HUES48 (cell line): ENCODE results near the gene C1QA.

ENCODE experiments used
- H3K27ac ChIP-seq: one replicate; pipeline ENCODE4 v1.7.0; 2013; ENCODE audit warnings: low read depth, low read length, inconsistent platforms
- H3K27me3 ChIP-seq: 2 replicates; pipeline ENCODE4 v1.6.1; 2013; ENCODE audit warnings: mild to moderate bottlenecking, low read length; ENCODE audit not compliant: control insufficient read depth, insufficient read depth
- H3K36me3 ChIP-seq: 2 replicates; pipeline ENCODE4 v1.6.1; 2013; ENCODE audit warnings: low read length; ENCODE audit not compliant: control insufficient read depth, insufficient read depth
- H3K4me1 ChIP-seq: 2 replicates; pipeline ENCODE4 v1.6.1; 2013; ENCODE audit warnings: mild to moderate bottlenecking, low read length; ENCODE audit not compliant: control insufficient read depth, insufficient read depth
- H3K4me3 ChIP-seq: 2 replicates; pipeline ENCODE4 v1.5.1; 2013; ENCODE audit warnings: mild to moderate bottlenecking, low read depth, low read length
- H3K9ac ChIP-seq: 2 replicates; pipeline ENCODE4 v1.6.1; 2013; ENCODE audit warnings: mild to moderate bottlenecking, low read depth, low read length, moderate library complexity
- H3K9me3 ChIP-seq: 2 replicates; pipeline ENCODE4 v1.6.1; 2013; ENCODE audit warnings: low read length; ENCODE audit not compliant: control insufficient read depth, insufficient read depth

Gene C1QA

DNA sequence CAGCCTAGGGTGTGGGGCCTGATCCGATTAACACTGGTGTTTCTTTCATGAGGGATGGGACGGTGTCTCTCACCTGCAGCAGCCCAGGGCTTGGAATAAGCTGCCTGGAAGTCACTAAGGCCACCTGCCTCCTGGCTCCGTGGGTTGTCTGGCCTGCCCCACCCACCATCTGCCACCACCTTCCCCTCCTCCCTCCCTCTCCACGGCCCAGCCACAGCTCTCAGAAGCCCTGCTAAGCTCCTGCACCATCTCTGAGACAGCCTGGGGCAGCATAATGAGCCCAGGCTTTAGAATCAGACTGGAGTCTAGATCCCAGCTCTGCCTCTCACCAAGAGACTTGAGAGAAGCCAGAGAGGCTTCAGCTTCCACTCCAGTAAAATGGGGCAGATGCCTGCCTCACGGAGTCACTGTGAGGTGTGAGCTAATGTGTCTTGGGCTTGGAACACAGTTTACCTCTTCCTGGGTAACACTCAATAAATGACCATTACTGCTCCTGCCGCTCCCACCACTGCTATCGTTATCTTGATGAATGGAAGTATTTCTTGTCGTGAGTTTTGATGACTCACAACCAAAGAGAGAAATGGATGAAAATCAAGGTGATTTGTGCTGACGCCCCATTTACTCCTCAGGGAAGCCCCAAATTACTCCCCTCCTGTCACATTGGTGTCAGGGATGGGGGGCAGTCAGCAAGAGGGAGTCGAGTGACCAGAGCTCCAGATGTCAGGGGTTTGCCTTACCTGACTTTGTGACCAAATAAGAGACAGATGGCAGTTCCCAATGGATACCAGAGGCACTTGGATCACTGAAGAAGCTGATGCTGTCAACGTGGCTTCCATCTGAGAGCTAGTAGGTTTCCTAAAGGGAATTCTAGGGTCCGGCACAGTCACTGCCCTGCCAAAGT is 23.5 kb upstream of the C1QA start:
- Histone ChIP-seq H3K36me3 (no peaks in the 10 kb centered on the region), H3K4me1 (peaks cover 5% of the 10 kb centered on the region; the same call in 1 of the 2 replicates), H3K27ac (no peak overlapping the region), H3K9ac (no peak overlapping the region), H3K9me3 (no peaks in the 10 kb centered on the region), H3K4me3 (no peak overlapping the region), H3K27me3 (no peaks in the 10 kb centered on the region)

GRCh38 chr1:22613572-22613918 is 22.9 kb upstream of the C1QA start:
- Histone ChIP-seq H3K9ac (no peak overlapping the region), H3K4me1 (peaks cover 3% of the 10 kb centered on the region; the same call in 1 of the 2 replicates), H3K4me3 (no peak overlapping the region), H3K36me3 (no peaks in the 10 kb centered on the region), H3K9me3 (no peaks in the 10 kb centered on the region), H3K27ac (no peak overlapping the region), H3K27me3 (no peaks in the 10 kb centered on the region)

- Histone ChIP-seq H3K9ac (no peak overlapping the region), H3K4me3 (no peak overlapping the region), H3K9me3 (no peaks in the 10 kb centered on the region), H3K4me1 (peaks cover 3% of the 10 kb centered on the region; the same call in 1 of the 2 replicates), H3K27ac (no peak overlapping the region), H3K27me3 (no peaks in the 10 kb centered on the region), H3K36me3 (no peaks in the 10 kb centered on the region)
These were observed 22.5 kb upstream of the C1QA start for GRCh38 chr1:22613951-22614350.

GRCh38 chr1:22615886-22616285 is 20.5 kb upstream of the C1QA start:
- no peak overlapping the region for H3K9ac ChIP-seq
- no peaks in the 10 kb centered on the region; the same call in 1 of the 2 replicates for H3K4me1 ChIP-seq
- H3K27ac ChIP-seq = no peak overlapping the region
- no peaks in the 10 kb centered on the region for H3K27me3 ChIP-seq
- no peaks in the 10 kb centered on the region for H3K36me3 ChIP-seq
- no peaks in the 10 kb centered on the region for H3K9me3 ChIP-seq
- no peak overlapping the region for H3K4me3 ChIP-seq

- Histone ChIP-seq H3K36me3 (no peaks in the 10 kb centered on the region), H3K4me3 (no peak overlapping the region), H3K27ac (no peak overlapping the region), H3K9me3 (no peaks in the 10 kb centered on the region), H3K27me3 (no peaks in the 10 kb centered on the region), H3K9ac (no peak overlapping the region), H3K4me1 (no peaks in the 10 kb centered on the region; the same call in 1 of the 2 replicates)
These were observed 19.9 kb upstream of the C1QA start for GRCh38 chr1:22616571-22616970.

- Histone ChIP-seq H3K9me3 (no peaks in the 10 kb centered on the region), H3K27me3 (no peaks in the 10 kb centered on the region), H3K9ac (no peak overlapping the region), H3K4me1 (no peaks in the 10 kb centered on the region; the same call in 1 of the 2 replicates), H3K4me3 (no peak overlapping the region), H3K36me3 (no peaks in the 10 kb centered on the region), H3K27ac (no peak overlapping the region)
These were observed 18.4 kb upstream of the C1QA start for GRCh38 chr1:22618056-22618455.

GRCh38 chr1:22619252-22619651 is 17.2 kb upstream of the C1QA start:
- no peaks in the 10 kb centered on the region; the same call in 1 of the 2 replicates for H3K4me1 ChIP-seq
- no peak overlapping the region for H3K9ac ChIP-seq

GRCh38 chr1:22619798-22620197 is 16.6 kb upstream of the C1QA start:
- Histone ChIP-seq H3K27me3 (no peaks in the 10 kb centered on the region), H3K36me3 (no peaks in the 10 kb centered on the region), H3K27ac (no peak overlapping the region), H3K9ac (no peak overlapping the region), H3K9me3 (no peaks in the 10 kb centered on the region), H3K4me3 (no peak overlapping the region), H3K4me1 (no peaks in the 10 kb centered on the region; the same call in 1 of the 2 replicates)

More at GRCh38 chr1:22619252-22619651, 17.2 kb upstream of the C1QA start:
- Histone ChIP-seq H3K36me3 (no peaks in the 10 kb centered on the region), H3K9me3 (no peaks in the 10 kb centered on the region), H3K27ac (no peak overlapping the region), H3K4me3 (no peak overlapping the region), H3K27me3 (no peaks in the 10 kb centered on the region)

GRCh38 chr1:22621761-22622160 is 14.7 kb upstream of the C1QA start:
- H3K36me3 ChIP-seq = no peaks in the 10 kb centered on the region
- no peak overlapping the region for H3K27ac ChIP-seq
- H3K9ac ChIP-seq = no peak overlapping the region
- H3K9me3 ChIP-seq = no peaks in the 10 kb centered on the region
- no peak overlapping the region for H3K4me3 ChIP-seq
- peaks cover 7% of the 10 kb centered on the region for H3K4me1 ChIP-seq
- no peaks in the 10 kb centered on the region for H3K27me3 ChIP-seq

- no peaks in the 10 kb centered on the region for H3K9me3 ChIP-seq
- no peak overlapping the region for H3K9ac ChIP-seq
- peaks cover 25% of the 10 kb centered on the region for H3K4me1 ChIP-seq
- H3K27ac ChIP-seq = no peak overlapping the region
- no peak overlapping the region for H3K4me3 ChIP-seq
- H3K27me3 ChIP-seq = no peaks in the 10 kb centered on the region
- H3K36me3 ChIP-seq = no peaks in the 10 kb centered on the region
These were observed 11.0 kb upstream of the C1QA start for GRCh38 chr1:22625262-22625925.
